ENCODE data around the gene PARN.

Gene PARN

GRCh38 chr16:14549789-14550153 lies 80.3 kb downstream of the PARN start (continued):
- TF ChIP-seq CTCF (tag by site-specific recombination; IDR thresholded peaks at IDR 0.05) (no peak), SALL2 (tag by site-specific recombination; IDR thresholded peaks at IDR 0.05; ENCODE audit: borderline replicate concordance) (no peak), ZNF211 (tag by site-specific recombination; IDR thresholded peaks at IDR 0.05; ENCODE audit: low read depth) (no peak), ZNF214 (tag by site-specific recombination; IDR thresholded peaks at IDR 0.05; ENCODE audit: borderline replicate concordance) (no peak), TSHZ1 (tag by site-specific recombination; IDR thresholded peaks at IDR 0.05; ENCODE audit: borderline replicate concordance) (peak; percentile 59; the same call in 1 of the 2 replicates), PRDM1 (tag by site-specific recombination; IDR thresholded peaks at IDR 0.05) (no peak), ZNF223 (tag by site-specific recombination; IDR thresholded peaks at IDR 0.05) (no peak), SCRT1 (tag by site-specific recombination; IDR thresholded peaks at IDR 0.05; ENCODE audit: borderline replicate concordance) (peak; percentile 95), ZNF114 (tag by site-specific recombination; IDR thresholded peaks at IDR 0.05) (no peak), ZFP41 (tag by site-specific recombination; IDR thresholded peaks at IDR 0.05; ENCODE audit: borderline replicate concordance) (no peak), ELK4 (IDR thresholded peaks at IDR 0.05; ENCODE audit: borderline replicate concordance, low read depth, low read length) (no peak), ZNF10 (tag by site-specific recombination; IDR thresholded peaks at IDR 0.05) (0 out of 2 replicates have a peak, but pooled peaks have one; percentile 36), GFI1B (tag by site-specific recombination; IDR thresholded peaks at IDR 0.05) (peak; percentile 91), ZNF585B (tag by site-specific recombination; IDR thresholded peaks at IDR 0.05) (no peak), ZNF239 (tag by site-specific recombination; IDR thresholded peaks at IDR 0.05) (no peak), MYNN (tag by site-specific recombination; IDR thresholded peaks at IDR 0.05; ENCODE audit: borderline replicate concordance) (no peak), ZNF18 (tag by site-specific recombination; IDR thresholded peaks at IDR 0.05) (no peak; the same call in 1 of the 2 replicates), IKZF3 (tag by site-specific recombination; IDR thresholded peaks at IDR 0.05) (peak; percentile 75), ZNF248 (tag by site-specific recombination; IDR thresholded peaks at IDR 0.05) (no peak), ZNF426 (tag by site-specific recombination; IDR thresholded peaks at IDR 0.05) (no peak), ZNF433 (tag by site-specific recombination; IDR thresholded peaks at IDR 0.05; ENCODE audit: low read depth) (no peak), ZNF777 (tag by site-specific recombination; IDR thresholded peaks at IDR 0.05; ENCODE audit: borderline replicate concordance) (no peak), RBAK (tag by site-specific recombination; IDR thresholded peaks at IDR 0.05) (no peak), SETDB1 (IDR thresholded peaks at IDR 0.05; ENCODE audit: insufficient read length, low read length) (no peak), GLIS2 (tag by site-specific recombination; IDR thresholded peaks at IDR 0.05) (no peak), ZNF510 (tag by site-specific recombination; IDR thresholded peaks at IDR 0.05; ENCODE audit: insufficient replicate concordance) (no peak), ZNF311 (tag by site-specific recombination; IDR thresholded peaks at IDR 0.05; ENCODE audit: borderline replicate concordance) (no peak), ZSCAN16 (tag by site-specific recombination; IDR thresholded peaks at IDR 0.05) (no peak), AEBP2 (tag by site-specific recombination; IDR thresholded peaks at IDR 0.05; ENCODE audit: borderline replicate concordance) (no peak), ZNF837 (tag by site-specific recombination; IDR thresholded peaks at IDR 0.05) (no peak), ZBTB17 (tag by site-specific recombination; IDR thresholded peaks at IDR 0.05) (peak; percentile 60; the same call in 1 of the 2 replicates), ZNF747 (tag by site-specific recombination; IDR thresholded peaks at IDR 0.05) (no peak)

Measured in HEK293 (cell line).